Measurements from ENCODE around the gene KDR.

Gene KDR

DNA sequence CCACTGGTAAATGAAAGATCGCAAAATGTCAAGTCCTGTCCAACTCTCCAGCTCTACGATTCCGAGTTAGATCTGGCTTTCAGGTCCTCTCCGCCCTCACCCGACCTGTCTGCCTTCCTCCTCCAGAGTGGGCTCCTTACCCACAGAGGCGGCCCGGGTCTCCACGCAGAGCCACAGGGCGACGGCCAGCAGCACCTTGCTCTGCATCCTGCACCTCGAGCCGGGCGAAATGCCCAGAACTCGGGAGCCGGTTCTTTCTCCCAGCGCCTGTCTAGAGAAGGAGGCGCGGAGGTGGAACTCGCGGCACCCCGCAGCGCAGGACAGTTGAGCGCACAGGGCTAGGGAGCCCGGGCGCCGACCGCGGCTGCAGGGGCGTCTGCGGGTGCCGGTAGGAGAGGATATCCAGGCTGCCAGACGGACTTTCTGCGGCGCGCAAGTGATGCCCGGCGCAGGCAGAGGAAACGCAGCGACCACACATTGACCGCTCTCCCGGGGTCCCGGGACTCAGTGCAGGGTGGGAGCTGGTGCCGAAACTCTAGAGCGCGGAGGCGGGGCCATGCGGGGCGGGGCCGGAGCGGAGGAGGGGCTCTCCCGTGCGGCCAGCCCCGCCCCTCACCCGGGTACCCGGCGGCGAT is at the start of gene KDR:
Gene KDR, minus strand, starts transcription at position 509 of the 635 bp plus-strand sequence. Its CDS starts 302 bp downstream, at position 207.
- DNase-seq = no peak

DNA sequence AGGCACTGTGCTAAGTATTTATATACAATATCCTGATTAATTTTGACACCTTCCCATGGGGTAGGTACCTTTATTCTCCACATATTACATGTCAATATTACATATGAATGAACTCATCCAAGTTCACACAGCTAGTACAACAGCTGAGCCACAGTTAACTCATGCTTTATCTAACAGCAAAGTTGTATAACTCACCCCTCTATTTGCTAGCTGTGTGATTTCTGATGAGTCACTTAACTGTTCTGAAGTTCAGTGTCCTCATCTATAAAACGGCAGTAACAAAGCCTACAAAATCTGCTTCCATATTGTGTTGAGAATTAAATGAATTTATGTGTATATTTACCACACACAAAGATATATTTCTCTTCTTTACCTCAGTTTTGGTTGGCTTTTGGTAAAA is 48.2 kb upstream of the KDR start:
- DNase-seq = no peak

DNA sequence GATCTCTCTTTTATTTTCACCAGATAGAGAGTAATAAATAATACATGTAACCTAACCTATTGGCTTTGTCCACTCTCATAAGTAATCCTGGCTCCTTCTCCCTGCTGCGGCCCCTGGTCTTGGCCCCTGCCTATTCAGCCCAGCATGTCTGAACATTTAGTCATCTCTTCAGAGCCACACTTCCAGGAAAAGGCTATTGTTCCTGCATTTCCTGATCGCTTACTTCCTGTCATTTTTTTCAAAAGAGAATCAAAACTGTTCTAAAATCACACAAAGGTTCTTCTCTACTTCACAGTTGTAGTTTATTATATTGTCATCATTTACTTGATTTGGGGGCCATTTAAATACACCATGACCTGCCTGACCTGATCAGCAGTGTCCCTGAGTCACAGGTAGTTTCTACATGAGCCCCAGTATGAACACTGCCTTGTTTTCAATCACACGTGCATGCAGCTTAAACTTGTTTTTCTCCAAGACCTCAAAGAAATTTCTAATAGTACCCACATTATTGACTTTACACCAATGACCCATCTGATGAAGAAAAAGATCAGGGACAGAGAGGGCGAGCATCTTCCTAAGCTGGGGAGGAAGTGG is 47.4 kb upstream of the KDR start:
- no peak for DNase-seq

DNA sequence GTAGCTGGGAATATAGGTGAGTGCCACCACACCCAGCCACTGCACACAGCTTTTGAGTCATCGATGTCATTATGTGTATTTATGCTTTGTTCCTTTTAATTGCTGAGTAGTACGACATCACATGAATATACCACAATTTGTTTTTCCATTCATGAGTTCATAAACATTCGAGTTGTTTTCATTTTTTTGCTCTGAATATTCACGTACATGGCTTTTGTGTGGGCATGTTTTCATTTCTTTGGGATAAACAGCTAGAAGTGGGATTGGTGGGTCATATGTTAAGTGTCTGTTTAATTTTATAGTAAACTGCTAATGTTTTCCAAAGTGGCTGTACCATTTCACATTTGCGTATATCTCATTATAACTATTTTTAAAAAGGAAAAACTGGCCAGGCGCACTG is 45.1 kb upstream of the KDR start:
- DNase-seq = no peak

DNA sequence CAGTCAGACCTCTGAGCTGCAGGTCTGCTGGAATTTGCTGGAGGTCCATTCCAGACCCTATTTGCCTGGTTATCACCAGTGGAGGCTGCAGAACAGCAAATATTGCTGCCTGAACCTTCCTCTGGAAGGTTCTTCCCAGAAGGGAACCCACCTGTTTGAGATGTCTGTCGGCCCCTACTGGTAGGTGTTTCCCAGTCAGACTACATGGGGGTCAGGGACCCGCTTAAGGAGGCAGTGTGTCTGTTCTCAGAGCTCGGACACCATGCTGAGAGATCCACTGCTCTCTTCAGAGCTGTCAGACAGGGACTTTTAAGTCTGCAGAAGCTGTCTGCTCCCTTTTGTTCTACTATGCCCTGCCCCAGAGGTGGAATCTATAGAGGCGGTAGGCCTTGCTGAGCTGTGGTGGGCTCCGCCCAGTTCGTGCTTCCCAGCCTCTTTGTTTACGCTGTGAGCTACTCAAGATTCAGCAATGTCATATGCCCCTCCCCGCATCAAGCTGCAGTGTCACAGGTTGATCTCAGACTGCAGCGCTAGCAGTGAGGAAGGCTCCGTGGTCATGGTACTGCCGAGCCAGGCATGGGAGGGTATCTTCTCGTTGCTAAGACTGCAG is 44.1 kb upstream of the KDR start:
- no peak for DNase-seq

DNA sequence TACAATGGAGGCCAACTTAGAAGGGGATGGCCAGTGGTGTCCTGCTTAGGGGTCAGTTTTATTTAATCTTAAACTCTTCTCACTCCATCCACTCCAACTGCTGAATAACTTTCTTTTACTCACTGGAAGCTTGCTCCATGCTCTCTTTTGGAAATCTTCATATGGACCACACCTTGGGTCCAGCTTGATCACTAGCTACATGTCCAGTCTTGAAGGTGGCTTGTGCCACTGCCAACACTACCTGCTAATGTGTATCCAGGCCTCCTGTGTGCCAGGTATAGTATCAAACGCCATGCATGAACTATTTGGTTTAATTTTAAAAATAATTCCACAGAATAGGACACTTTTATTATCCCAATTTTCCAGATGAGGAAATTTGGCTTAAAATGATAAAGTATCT is 37.0 kb upstream of the KDR start:
- no peak for DNase-seq

DNA sequence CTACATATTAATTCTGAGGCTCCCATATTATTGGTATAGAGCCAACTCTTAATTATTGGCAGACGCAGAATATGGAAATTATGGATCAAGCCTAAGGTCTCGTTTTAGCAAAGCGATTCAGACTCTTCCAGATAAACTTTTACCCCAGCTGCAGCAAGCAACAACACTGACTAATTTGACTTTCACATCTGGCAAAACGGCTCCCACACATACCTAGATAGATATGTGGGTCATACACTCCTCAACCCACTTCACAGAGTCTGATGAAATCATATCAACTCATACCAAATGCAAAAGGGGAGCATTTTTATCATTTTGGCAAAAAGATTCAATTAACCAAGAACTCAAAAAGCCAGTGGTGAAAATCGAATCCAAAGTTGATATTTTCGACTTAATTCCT is 36.3 kb upstream of the KDR start:
- DNase-seq = no peak

DNA sequence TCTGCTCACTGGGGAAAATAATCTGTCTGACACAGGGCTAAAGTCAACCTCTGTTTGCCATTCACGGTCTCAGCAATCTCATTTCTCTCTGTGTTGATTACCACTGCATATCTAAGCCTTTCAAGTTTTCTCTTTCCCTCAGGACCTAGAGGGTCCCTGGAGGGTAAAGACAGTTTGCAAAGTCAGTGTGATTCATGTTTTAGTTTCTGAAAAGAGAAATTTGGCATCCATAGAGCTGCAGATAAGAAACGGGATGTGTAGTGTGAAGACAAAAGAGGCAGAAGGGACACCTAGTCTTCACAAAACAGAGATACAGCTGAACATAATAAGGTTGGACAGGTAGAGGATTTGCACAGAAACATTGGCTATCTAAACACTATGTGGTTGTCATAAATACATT is 34.5 kb upstream of the KDR start:
- no peak for DNase-seq

DNA sequence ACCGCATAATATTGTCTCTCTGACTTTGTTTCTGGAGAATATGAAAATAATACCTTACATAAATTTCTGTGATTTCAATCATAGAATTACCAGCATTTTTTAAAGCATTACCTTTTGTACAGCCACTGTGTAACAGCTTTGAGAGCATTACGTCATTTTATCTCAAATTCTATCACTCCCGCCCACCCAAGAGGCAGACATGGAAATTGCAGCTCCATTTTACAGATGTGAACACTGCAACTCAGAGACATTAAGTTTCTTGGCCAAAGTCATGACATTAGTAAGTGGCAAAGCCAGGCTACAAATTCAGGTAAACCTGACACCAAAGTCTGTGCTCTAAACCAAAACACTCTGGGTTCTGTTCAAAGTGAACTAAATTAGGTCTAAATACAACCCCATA is 33.6 kb upstream of the KDR start:
- no peak for DNase-seq

DNA sequence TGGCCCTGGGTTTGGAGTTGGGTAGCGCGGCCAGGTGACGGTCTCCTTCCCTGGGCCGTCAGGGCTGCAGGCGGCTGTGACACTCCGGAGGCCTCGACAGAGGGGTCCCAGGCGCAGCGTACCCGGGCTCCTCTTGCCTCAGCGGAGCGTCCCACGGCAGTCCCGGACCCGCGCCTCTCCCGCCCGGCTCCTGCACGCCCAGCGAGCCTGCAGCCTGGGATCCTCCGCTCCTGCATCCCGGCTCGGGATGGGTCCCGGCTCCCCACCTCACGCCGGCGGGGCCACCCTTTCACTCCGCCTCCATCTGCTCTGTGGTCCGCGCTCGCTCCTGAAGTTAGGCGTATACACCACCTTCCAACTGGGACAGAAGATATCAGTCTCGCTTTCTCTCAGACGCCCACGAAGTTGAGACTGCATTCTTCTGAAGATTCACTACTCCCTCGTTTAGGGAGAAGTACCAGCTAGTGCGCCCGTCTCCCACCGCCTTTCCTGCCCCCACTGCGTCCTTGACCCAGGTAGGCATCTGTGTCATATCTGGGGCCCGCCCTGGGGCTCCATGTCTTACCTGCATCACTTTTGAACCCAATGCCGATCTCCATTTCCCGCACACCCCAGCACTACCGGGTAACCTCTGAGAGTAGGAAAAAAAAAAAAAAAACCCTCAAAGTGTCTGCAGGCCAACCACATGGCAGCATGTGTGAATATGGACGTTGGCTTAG is 32.3 kb upstream of the KDR start:
- DNase-seq = no peak

DNA sequence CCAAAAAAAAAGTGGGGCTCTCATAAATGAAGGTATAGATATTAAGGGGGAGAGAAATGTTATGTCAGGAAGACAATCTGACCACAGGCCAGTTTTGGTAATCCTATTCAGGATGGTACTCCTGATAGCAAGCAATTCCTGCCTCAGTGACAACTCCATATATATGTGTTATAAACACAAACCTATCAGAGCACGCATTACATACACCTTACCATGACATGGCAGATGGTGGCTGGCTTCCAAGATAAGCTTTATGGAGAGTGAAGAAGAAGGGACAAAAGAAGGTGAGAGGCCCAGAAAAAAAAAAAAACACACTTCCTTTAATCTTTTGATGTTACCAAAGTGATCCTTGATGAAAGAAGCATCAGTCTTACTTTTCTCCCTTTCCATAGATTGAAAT is 29.5 kb upstream of the KDR start:
- DNase-seq = no peak

DNA sequence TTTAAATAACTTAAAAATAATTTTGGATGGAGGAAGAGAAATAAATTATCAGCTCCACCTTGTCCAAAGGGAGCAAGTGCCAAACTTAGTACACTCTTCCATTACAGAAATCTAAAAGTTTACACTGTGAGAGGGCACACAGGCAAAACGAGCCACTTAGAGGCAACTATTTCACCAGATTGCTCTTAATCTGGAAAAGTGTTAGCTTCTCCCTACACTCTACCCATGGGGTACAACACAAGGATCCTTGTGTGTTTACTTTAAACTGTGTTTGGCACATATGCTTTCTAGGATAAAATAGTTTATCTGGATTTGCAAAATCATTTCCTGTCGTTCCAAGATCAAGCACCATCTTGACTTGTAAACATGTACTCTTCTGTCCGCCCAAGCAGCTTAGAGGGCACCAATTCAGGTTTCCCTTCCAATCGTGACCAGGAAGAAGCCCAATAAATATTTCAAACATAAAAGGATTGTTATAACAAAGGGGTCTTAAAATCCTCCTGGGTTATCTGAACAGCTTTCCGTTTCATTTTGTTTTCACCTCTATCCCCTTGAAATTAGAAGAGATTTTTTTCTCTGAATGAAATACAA is 29.0 kb upstream of the KDR start:
- no peak for DNase-seq

DNA sequence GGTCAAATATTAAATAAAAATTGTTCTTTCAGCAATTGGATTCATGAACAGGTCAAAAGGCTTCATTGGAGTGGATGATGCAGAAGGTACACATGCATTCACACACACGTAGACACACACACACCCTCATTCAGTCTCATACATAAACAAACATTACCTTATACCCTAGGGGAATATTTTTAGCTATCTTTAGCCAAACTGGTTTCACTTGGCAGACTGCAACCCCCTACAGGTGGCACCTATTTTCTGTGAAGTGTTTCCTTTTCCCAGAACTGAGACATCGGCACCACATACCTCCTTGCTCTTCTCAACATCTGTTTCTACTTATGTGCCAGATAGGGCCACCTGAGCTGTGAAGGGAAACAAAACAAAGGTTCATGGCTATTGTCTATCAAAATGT is 18.5 kb upstream of the KDR start:
- peak; percentile 18 for DNase-seq

DNA sequence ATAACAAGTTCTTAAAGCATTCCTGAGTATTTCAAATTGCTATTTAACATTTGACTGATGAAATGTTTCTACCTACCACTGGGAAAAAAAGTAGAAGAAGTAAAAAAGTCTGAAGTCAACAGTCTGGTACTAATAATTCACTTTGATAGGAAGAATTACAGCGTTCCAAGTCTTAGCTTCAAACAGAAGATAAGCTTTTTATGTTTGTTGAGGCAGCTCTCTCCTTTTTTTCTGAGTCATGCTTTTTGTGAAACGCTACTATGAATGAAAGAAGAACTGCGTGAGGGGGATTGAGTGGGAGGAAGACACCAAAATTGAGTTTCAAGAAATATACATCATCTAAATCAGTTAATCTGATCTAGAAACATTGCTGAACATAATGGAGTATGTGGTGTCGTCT is 13.0 kb upstream of the KDR start:
- DNase-seq = no peak

DNA sequence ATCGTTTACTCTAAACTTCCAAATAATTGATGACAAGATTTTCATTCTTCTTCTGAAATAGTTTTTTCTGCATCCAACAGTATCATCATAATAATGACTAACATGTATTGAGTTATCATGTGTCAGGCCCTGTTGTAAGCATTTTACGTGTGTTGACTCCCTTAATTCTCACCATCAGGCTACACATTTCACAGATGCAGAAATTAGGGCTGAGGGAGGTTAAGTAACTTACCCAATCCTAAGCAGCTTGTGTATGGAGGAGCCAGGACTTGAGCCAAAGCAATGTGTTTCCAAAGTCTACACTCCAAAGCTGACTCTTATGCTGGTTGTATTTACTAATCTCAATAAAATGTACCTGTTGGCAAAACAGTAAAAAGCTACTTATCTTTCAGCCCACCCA is 11.2 kb upstream of the KDR start:
- no peak for DNase-seq

DNA sequence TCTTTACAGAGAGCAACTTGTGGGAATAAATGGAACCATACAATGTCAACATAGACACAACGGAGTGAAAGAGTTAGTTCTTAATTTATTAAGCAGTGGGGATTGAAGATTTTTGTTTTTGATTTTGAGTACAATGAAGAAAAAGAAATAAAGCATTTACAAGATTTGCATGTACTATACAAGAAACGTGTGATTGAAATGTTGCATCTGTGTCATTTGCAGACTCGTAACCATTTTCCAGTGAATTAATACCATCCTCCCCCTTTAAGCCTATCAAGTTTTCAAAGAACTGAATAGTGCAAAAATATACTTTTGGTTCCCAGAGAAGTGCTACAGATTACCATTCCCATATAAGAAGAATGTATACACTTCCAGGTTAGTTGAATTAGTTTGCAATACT is 8.6 kb upstream of the KDR start:
- no peak for DNase-seq

DNA sequence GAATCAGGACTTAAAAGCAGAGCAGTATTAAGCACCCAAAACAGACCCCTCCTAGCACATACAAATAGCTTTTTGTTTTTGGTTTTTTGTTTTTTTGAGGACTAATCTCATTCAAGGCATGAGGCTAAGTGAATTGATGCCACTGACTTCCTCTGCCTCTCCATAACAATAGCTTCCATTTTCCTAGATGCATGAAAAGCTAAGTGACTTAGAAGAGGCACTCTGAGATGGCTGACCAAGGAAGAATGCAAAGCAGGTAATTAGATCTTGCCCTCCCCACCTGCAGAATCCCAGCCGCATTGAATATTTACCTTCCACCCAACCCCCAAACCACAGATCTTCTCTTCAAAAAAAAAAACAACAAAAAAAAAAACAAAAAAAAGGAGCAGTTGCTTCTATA is 7.4 kb upstream of the KDR start:
- DNase-seq = no peak

DNA sequence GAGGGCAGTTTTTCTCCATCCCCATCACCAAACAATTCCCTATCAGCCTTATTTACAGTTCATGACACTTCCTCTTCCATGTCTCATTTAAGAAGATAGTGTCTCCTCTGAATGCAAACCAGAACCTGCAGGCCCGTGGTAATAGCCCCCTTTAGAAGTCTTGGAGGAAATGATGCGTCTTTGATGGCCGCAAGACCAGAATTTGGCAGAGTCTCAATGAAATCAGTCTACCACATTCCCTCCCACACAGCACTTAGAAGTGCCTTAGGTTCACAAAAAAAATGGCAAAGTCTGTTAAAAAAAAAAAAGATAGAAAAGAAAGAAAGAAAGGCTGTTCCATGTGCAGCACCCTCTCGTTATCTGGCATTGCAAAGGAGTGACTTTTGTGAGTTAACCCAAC is 2.1 kb upstream of the KDR start:
- no peak for DNase-seq

DNA sequence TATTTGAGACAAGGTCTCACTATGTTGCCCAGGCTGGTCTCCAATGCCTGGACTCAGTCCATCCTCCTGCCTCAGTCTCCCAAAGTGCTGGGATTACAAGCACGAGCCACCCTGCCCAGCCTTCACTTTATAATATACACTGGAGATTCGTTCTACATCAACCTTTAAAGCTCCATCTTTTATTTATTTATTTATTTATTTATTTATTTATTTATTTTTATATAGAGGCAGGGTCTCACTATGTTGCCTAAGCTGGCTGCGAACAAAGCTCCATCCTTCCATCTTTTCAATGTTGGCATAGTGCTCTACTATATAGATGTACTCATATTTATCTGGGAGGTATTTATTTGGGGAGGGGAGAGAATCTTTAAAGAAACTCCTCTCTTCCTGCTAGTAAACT is 1.7 kb upstream of the KDR start:
- DNase-seq = no peak

DNA sequence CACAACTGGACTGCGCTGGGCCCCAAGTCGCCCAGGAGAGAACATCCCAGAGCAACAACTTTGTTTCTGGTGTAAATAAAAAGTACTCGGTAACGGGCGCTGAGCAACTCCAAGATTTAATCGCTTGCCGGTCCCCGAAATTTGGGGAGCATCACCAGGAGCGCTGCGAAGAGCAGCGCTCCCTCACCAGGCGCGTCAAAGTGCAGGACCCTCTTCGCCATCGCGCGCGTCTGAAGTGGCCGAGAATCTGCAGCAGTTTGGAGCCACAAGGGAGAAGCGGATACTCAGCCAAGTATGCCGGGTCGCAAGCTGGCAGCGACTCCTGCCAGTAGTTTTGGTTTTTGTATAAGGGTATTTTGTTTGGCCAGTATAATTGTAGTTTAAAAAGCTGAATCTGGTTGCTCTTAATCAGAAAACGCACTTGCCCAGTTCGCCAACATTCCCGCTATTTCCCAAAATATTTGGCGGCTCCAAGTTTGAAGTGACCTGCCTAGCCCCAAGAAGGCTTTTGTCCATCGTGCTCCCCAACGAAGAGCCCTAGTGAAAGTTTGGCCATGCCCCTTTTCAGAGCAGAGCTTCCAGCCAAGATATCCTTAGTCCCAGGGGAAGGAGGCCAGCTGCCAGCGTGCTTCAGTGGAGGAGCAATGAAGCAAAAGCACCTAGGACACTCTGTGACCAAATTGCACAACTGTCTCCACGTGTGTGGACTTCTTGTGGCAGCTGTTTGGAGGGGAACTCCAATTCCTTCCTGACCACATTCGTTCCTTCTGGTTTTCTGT is 557 bp upstream of the KDR start:
- no peak for DNase-seq

DNA sequence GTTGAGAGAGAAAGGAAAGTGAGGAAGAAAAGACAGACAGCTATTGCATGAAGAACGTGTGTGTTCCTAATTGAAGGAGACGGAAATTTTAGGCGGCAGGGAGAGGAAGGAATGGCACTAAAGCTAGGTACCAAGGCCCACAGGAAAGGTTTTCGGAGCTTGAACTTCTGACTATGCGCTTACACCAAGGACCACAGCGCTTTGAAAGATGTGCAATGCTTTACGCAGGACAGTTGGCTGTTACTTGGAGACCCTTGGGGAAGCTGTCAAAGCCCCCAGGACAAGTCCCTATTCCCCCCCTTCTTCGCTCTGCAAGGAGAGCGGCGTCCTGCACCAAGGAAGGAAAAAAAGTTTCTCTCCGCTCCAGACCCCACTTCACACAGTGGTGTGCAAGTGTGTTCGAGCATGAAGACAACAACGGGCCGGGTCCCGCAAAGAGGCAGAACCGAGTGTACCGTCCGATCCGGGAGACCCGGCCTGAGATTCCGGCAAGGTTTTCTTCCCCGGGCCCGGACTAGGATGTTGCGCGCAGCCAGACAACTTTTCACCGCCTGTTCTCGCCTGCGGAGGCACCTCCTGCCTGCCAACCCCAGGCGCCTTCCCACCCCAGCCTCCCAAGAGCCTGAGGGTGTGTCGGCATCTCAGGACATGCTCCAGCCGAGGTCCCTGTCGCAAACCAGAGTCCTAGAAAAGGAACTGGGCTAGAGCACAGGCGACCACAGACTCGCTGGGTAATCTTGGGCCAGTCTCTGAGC is 896 bp downstream of the KDR start:
- no peak for DNase-seq

DNA sequence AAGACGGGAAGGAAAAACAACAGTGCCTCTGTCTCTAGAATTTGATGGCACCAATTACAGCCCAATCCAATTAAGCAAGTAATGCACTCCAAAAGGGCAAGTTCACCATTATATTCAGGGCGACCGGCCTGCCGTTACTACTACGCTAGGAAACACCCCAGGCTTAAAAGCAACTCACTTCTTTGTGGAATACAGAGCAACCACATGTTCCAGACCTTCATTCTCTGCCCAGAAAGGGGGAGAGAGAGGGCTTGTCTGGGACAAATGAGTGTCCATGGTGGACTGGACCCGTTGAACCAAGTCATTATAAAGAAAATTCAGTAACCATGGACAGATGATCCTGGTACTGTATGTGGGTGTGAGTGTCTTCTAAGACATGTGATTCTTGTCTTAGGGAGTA is 1.6 kb downstream of the KDR start:
- DNase-seq = no peak
